Testis (tissue), 2 donors: Measurements from ENCODE around the gene GBF1.

ENCODE experiments used
- POLR2A ChIP-seq: fragments of 450-650 bp; IDR thresholded peaks from one replicate; pipeline ENCODE4 v1.6.1; 2017; ENCODE audit warnings: antibody characterized with exemption, mild to moderate bottlenecking, moderate library complexity
- TF ChIP-seq, protein P1 (sequence below), 3 experiments: fragments of 450-650 bp in 2 of 3; fragments of 200-600 bp in 1 of 3; sonication (generic) in 1 of 3; IDR thresholded peaks; one replicate each; pipeline ENCODE4 v1.5.1; 2016 to 2019; ENCODE audit warnings: antibody characterized with exemption in 3 of 3, mild to moderate bottlenecking in 2 of 3, moderate library complexity in 1 of 3

DNA sequence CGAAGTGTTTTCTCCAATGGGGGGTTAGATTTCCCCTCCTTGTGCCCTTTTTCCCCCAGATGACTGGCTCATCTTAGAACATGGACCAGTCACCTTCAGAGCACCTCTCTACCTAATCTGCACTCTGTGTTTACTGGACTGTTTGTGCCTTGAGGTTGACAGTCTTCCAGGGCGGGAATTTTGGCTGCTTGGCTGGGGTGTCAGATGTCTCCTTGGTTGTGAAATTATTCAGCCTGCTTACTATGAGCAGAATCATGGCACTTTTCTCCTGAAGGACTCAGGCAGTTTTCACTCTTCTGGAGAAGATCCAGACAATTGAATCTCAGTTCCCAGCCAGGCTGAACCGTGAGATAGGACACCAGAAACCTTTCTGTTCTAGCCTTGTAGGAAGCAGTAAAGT is 89.9 kb downstream of the GBF1 start:
- TF ChIP-seq, protein P1, sequence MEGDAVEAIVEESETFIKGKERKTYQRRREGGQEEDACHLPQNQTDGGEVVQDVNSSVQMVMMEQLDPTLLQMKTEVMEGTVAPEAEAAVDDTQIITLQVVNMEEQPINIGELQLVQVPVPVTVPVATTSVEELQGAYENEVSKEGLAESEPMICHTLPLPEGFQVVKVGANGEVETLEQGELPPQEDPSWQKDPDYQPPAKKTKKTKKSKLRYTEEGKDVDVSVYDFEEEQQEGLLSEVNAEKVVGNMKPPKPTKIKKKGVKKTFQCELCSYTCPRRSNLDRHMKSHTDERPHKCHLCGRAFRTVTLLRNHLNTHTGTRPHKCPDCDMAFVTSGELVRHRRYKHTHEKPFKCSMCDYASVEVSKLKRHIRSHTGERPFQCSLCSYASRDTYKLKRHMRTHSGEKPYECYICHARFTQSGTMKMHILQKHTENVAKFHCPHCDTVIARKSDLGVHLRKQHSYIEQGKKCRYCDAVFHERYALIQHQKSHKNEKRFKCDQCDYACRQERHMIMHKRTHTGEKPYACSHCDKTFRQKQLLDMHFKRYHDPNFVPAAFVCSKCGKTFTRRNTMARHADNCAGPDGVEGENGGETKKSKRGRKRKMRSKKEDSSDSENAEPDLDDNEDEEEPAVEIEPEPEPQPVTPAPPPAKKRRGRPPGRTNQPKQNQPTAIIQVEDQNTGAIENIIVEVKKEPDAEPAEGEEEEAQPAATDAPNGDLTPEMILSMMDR (IDR thresholded peaks at IDR 0.05) = no peak
- TF ChIP-seq POLR2A = no peak
